Stimulated activated CD4-positive, alpha-beta T cell treated with anti-CD3 and anti-CD28 coated beads, Interleukin-12 subunit alpha, Interleukin-12 subunit beta, amount 100 ng/mL, for 48 hours (primary cell): ENCODE data around the gene THOC2.
"Not testable (repeated sequence)": the region's sequence is repeated elsewhere in the genome, so short reads cannot be mapped to it uniquely, and the experiment has no call there.

Experiments used
- DNase-seq, 3 donors: peaks; one replicate each; pipeline ENCODE4 v3.0.0-alpha.2; 2020; ENCODE audit warnings: low read depth in 2 of 3, low spot score in 1 of 3

Gene THOC2

DNA sequence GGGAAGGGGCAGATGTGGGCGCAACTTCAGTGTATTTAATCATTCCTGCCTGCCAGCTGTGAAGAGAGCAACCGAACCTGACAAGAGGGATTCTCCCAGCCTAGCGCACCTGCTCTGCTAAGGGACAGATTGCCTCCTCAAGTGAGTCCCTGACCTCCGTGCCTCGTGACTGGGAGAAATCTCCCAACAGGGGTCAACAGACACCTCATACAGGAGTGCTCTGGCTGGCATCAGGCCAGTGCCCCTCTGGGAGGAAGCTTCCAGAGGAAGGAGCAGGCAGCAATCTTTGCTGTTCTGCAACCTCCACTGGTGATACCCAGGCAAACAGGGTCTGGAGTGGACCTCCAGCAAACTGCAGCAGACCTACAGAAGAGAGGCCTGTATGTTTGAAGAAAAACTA is 158.8 kb downstream of the THOC2 start:
- DNase-seq = not testable (repeated sequence)

DNA sequence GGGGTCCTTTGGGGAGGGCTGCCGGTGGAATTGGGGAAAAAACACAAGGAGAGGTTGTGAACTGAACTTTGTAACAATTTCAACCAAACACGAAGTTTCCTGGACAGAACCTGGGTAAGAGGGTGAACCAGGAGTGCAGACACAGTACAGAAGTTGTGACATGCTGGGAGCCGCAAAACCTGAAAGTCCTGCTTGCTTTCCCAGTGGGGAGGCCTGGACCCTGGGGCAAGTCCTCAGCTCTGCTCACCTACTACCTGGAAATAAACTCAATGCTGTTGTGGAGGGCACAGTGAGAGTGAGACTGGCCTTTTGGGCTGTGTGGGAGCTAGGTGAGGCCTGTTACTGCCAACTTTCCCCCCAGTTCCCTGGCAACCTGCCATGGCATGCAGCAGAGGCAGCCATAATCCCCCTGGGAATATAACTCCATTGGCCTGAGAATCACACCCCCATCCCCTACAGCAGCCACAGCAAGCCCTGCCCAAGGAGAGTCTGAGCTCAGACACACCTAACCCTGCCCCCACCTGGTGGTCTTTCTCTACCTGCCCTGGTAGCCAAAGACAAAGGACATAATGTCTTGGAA is 162.8 kb downstream of the THOC2 start:
- no peak for DNase-seq

DNA sequence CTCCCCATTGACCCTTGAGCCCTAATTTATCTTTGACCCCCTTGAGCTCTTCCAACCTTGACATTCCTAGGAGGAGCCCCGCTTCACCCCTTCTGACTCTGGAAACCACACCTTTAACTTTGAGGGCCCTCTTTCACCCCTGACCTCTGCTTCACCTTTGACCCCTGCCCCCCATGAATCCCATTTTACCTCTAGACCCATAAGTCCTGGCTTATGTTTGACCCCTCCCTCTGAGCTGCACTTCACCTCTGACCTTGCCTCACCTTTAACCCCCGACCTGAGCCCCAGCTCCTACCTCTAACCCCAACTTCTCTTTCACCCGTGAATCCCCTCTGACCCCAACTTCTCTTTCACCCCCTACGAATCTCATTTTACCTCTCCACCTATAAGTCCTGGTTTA is 169.7 kb downstream of the THOC2 start:
- no peak for DNase-seq

DNA sequence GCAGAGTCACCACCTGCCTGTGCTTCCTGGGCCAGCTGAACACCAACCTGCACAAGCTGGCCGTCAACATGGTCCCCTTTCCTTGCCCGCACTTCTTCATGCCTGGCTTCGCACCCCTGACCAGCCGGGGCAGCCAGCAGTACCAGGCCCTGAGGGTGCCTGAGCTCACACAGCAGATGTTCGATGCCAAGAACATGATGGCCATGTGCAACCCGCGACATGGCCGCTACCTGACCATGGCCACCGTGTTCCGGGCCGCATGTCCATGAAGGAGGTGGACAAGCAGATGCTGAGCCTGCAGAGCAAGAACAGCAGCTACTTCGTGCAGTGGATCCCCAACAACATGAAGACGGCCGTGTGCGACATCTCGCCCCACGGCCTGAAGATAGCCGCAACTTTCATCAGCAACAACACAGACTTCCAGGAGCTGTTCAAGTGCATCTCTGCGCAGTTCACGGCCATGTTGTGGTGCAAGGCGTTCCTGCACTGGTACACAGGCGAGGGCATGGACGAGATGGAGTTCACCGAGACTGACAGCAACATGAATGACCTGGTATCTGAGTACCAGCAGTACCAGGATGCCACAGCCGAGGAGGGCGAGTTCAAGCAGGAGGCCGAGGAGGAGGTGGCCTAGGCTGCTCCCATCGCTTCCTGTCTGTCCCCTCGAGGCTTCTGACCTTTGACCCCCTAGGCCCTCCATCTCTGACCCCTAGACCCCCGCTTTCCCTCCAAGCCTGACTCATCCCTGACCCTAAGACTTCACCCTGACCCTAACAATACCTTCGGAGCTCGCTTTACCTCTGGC is 170.3 kb downstream of the THOC2 start:
- DNase-seq = no peak

DNA sequence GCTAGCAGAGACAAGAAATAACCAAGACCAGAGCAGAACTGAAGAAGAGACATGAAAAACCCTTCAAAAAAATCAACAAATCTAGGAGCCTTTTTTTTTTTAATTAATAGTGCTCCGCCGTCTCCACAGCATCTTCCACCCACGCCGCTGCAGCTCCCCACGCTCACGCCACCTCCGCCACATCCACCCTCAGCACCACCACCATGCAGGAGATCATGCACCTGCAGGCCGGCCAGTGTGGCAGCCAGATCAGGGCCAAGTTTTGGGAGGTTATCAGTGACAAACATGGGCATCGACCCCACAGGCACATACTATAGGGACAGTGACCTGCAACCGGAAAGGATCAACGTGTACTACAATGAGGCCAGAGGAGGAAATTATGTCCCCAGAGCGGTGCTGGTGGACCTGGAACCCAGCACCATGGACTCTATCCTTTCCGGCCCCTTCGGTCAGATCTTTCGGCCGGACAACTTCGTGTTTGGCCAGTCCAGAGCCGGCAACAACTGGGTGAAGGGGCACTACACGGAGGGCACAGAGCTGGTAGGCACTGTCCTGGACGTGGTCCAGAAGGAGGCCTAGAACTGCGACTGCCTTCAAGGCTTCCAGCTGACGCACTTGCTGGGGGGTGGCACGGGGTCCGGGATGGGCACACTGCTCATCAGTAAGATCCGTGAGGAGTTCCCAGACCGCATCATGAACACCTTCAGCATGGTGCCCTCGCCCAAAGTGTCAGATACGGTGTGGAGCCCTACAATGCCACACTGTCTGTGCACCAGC is 171.2 kb downstream of the THOC2 start:
- no peak for DNase-seq

DNA sequence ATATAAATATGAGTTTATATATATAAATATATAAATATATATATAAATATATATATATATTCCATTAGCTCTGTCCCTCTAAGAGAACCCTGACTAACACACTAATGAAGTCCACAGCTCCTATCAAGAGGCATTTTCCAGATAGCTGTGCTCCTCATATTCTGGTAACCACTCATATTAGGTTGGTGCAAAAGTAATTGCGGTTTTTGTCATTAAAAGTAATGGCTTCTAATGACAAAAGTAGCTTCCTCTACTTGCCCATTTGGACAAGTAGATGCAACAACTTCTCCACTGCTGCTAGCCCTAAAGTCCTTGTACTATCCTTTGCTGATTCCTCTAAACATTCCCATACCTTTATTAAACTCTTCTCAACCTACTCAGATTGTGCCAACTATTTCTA is 182.0 kb downstream of the THOC2 start:
- no peak for DNase-seq
